CD4-positive, alpha-beta T cell (primary cell): ENCODE measurements around the gene CDH16. TPM values are rescaled to one million over a fixed set of nuclear protein-coding genes. Genes with fewer than 3 reads are reported as not detected.

Experiments used
- ATAC-seq: fragments of 200-7000 bp; cut with Tn5 transposase; one replicate; pipeline ENCODE4 v1.10.0; 2022; ENCODE audit warnings: mild to moderate bottlenecking; ENCODE audit not compliant: poor library complexity
- CTCF ChIA-PET: fragments of 350-600 bp; sonication (Branson Sonifier 250); formaldehyde crosslinking; loops from one replicate; lab custom pipeline; 2021; ENCODE audit warnings: antibody characterized with exemption, inconsistent platforms; lab: Charles Lee
- POLR2A ChIA-PET: fragments of 350-600 bp; sonication (Branson Sonifier 250); formaldehyde crosslinking; loops from one replicate; lab custom pipeline; 2021; ENCODE audit warnings: antibody characterized with exemption, inconsistent platforms; lab: Charles Lee
- DNase-seq, 14 experiments: peaks; one replicate each; pipeline ENCODE4 v3.0.0-alpha.2; 2013 to 2020; ENCODE audit warnings: mixed read lengths in 2 of 14
- H3K27ac ChIP-seq, 2 donors: one replicate each; pipeline versions ENCODE4 v1.5.1 to v1.7.0; 2013; ENCODE audit warnings: low read length in 2 of 2, low read depth in 1 of 2, mild to moderate bottlenecking in 1 of 2
- H3K27me3 ChIP-seq, 2 experiments: 1 replicate in 1 of 2; 2 replicates in 1 of 2; pipeline versions ENCODE4 v1.6.1 to v1.7.0; 2013; ENCODE audit warnings: low read length in 2 of 2, control low read depth in 1 of 2, mild to moderate bottlenecking in 1 of 2, moderate library complexity in 1 of 2; ENCODE audit not compliant: insufficient read depth in 2 of 2, control insufficient read depth in 1 of 2
- H3K36me3 ChIP-seq: one replicate; pipeline ENCODE4 v1.6.1; 2013; ENCODE audit warnings: low read length, control low read depth; ENCODE audit not compliant: insufficient read depth
- H3K4me1 ChIP-seq: one replicate; pipeline ENCODE4 v1.6.1; 2013; ENCODE audit warnings: low read length, control low read depth; ENCODE audit not compliant: insufficient read depth
- H3K4me3 ChIP-seq: one replicate; pipeline ENCODE4 v1.5.1; 2013; ENCODE audit warnings: mild to moderate bottlenecking, low read length, moderate library complexity
- H3K9me3 ChIP-seq, 2 experiments: 1 replicate in 1 of 2; 2 replicates in 1 of 2; pipeline versions ENCODE4 v1.6.1 to v1.7.0; 2013; ENCODE audit warnings: low read length in 2 of 2, mild to moderate bottlenecking in 2 of 2, control low read depth in 1 of 2, moderate library complexity in 1 of 2; ENCODE audit not compliant: control insufficient read depth in 1 of 2, insufficient read depth in 1 of 2
- H3K27ac Mint-ChIP-seq: one replicate; pipeline ENCODE4 v1.8.0; 2020; ENCODE audit warnings: mixed read lengths
- H3K27me3 Mint-ChIP-seq: one replicate; pipeline ENCODE4 v1.8.0; 2021; ENCODE audit warnings: mixed read lengths
- H3K36me3 Mint-ChIP-seq: one replicate; pipeline ENCODE4 v1.8.0; 2021; ENCODE audit warnings: low read depth, mixed read lengths
- H3K4me1 Mint-ChIP-seq: one replicate; pipeline ENCODE4 v1.8.0; 2021; ENCODE audit warnings: low read depth, mixed read lengths
- H3K4me3 Mint-ChIP-seq: one replicate; pipeline ENCODE4 v1.8.0; 2020; ENCODE audit warnings: mild to moderate bottlenecking, mixed read lengths
- H3K9me3 Mint-ChIP-seq: one replicate; pipeline ENCODE4 v1.8.0; 2020; ENCODE audit warnings: mixed read lengths
- intact Hi-C, 2 experiments: fragments of 100-400 bp; cut with DNase I in 1 of 2; cut with micrococcal nuclease in 1 of 2; formaldehyde crosslinking; loops; one replicate each; pipeline versions ENCODE4 v1.15.1 to v1.9.0; 2023 to 2025; cut with DNase I, micrococcal nuclease
- total RNA-seq, 174 experiments: library from RNA in 2 of 174; stranded (reverse) in 2 of 174; gene quantifications; one replicate each; pipeline ENCODE4 v1.2.3 and lab custom pipeline; 2021 to 2026
- TF ChIP-seq, protein P1 (sequence below): fragments of 200-600 bp; IDR thresholded peaks from one replicate; pipeline ENCODE4 v1.8.0; 2022; ENCODE audit warnings: antibody characterized with exemption, mild to moderate bottlenecking

The CDH16 gene
- total RNA-seq, 2 experiments from 2014 or later: not detected

DNA sequence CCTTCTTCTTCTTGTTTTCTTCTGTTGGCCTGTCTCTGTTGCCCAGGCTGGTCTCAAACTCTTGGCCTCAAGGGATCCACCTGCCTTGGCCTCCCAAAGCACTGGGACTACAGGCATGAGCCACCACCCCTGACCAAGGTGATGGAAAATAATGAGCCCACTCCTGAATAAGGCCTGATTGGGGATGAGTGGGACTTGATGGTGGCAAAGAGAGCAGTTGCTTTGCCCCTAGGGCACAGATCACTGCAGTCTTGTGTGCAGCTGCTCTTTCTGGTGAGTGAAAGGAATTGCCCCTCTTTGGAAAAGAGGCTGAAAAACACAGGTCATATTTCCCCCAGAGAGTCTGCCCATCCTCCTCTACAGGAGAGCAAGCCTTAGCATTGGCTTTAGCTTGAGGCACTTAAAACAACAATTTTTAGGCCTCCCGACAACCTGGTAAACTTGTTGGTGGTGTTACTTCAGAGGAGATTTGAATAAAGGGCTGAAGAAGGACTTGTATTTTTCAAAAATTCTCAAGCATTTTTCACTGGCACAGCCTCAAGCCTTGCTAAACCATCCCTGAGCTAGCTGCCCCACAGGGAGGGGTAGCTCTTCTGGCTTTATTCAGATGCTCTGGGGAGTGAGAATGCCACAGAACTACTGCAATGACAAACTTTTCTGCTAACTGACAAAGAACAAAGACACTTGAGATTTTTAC, 44.5 kb downstream of the CDH16 start:
- POLR2A ChIA-PET: interaction anchor here (0.6 to 2.2 kb wide), 2 partner anchors 44 to 45 kb away, joined by 4 to 20 read pairs; partner anchors contain the start of gene NAE1
- ATAC-seq: no peak
- DNase-seq: no peak
- intact Hi-C loops: loop anchor here in 1 of 2 experiments (5.0 kb wide), 1 partner anchor 312 kb away; no protein-coding TSS in a partner anchor
- peak overlapping the region; percentile 54 for H3K4me3 Mint-ChIP-seq
- Histone ChIP-seq H3K27ac (peak overlapping the region in 1 of 2 donors; percentile 29), H3K27me3 (no peaks in the 10 kb centered on the region), H3K4me3 (no peak overlapping the region), H3K9me3 (no peaks in the 10 kb centered on the region), H3K4me1 (peaks cover 26% of the 10 kb centered on the region), H3K36me3 (no peaks in the 10 kb centered on the region)
- CTCF ChIA-PET: interaction anchor here (3.7 kb wide), 1 partner anchor 43 kb away, joined by 39 read pairs; the partner anchor contains the start of gene NAE1
- H3K4me1 Mint-ChIP-seq: peaks cover 27% of the 10 kb centered on the region
- H3K27ac Mint-ChIP-seq: peak overlapping the region; percentile 76
- TF ChIP-seq, protein P1, sequence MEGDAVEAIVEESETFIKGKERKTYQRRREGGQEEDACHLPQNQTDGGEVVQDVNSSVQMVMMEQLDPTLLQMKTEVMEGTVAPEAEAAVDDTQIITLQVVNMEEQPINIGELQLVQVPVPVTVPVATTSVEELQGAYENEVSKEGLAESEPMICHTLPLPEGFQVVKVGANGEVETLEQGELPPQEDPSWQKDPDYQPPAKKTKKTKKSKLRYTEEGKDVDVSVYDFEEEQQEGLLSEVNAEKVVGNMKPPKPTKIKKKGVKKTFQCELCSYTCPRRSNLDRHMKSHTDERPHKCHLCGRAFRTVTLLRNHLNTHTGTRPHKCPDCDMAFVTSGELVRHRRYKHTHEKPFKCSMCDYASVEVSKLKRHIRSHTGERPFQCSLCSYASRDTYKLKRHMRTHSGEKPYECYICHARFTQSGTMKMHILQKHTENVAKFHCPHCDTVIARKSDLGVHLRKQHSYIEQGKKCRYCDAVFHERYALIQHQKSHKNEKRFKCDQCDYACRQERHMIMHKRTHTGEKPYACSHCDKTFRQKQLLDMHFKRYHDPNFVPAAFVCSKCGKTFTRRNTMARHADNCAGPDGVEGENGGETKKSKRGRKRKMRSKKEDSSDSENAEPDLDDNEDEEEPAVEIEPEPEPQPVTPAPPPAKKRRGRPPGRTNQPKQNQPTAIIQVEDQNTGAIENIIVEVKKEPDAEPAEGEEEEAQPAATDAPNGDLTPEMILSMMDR: no peak
- no peaks in the 10 kb centered on the region for H3K36me3 Mint-ChIP-seq
- H3K27me3 Mint-ChIP-seq: no peaks in the 10 kb centered on the region
- H3K9me3 Mint-ChIP-seq: no peaks in the 10 kb centered on the region

DNA sequence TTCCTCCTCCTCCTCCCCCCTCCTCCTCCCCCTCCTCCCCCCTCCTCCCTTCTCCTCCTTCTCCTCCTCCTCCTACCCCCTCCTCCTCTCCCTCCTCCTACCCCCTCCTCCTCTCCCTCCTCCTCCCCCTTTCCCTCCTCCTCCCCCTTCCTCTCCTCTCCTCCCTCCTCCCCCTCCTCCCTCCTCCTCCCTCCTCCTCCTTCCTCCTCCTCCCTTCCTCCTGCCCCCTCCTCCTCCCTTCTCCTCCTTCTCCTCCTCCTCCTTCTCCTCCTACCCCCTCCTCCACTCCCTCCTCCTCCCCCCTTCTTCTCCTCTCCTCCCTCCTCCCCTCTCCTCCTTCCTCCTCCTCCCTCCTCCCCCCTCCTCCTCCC, 45.0 kb downstream of the CDH16 start:
- Mint-ChIP-seq H3K4me3 (no peak overlapping the region), H3K9me3 (no peaks in the 10 kb centered on the region), H3K4me1 (peaks cover 27% of the 10 kb centered on the region), H3K27ac (peak overlapping the region; percentile 32), H3K36me3 (no peaks in the 10 kb centered on the region), H3K27me3 (no peaks in the 10 kb centered on the region)
- H3K9me3 ChIP-seq: no peaks in the 10 kb centered on the region
- CTCF ChIA-PET: interaction anchor here (0.8 to 3.7 kb wide), 11 partner anchors 8 to 55 kb away, joined by 3 to 39 read pairs (median 5); partner anchors contain the start of genes NAE1 and RRAD
- TF ChIP-seq, protein P1: no peak
- POLR2A ChIA-PET: interaction anchor here (1.0 to 2.2 kb wide), 2 partner anchors 12 to 43 kb away, joined by 4 to 20 read pairs; partner anchors contain the start of gene NAE1
- H3K27ac ChIP-seq: no peak overlapping the region
- H3K4me1 ChIP-seq: peaks cover 25% of the 10 kb centered on the region
- H3K36me3 ChIP-seq: no peaks in the 10 kb centered on the region
- H3K4me3 ChIP-seq: no peak overlapping the region
- DNase-seq: no peak
- H3K27me3 ChIP-seq: no peaks in the 10 kb centered on the region
- no peak for ATAC-seq
- intact Hi-C loops: loop anchor here in 1 of 2 experiments (5.0 kb wide), 1 partner anchor 311 kb away; no protein-coding TSS in a partner anchor

DNA sequence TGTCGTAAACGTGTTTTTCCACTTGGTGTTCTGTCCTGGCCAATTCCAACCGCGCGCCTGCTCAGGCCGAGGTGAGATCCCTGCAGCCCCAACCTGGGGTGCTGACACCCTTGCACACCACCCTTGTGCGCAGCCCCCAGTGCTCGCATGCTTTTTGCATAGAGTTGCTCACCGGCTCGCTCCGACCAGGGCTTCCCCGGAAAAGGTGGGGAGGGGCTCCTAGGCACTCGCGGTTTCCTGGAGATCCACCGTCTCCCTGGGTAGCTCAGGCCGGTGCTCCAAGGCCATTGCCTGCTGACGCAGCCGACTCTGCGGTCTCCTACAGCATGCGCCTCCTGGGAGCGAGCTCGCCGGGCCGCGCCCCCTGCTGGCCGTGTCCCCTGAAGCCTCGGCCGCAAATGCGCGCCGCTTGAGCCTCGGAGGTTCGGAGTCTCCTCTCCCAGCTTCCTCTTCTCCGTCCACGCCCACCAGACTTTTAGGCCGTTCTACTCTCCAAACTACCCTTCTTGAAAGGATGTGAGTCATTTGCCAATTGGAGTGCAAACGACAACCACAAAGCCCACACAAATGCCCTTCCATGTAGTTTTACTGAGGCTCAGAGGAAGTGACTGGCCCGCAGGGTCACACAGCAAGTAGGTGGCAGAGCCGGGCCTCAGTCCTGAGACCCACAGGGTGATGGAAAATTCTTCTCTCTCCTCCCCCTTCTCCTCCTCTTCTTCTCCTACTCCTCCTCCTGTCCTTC, 45.6 kb downstream of the CDH16 start:
- Histone ChIP-seq H3K36me3 (no peaks in the 10 kb centered on the region), H3K9me3 (no peaks in the 10 kb centered on the region), H3K4me3 (peak overlapping the region; percentile 57), H3K27me3 (no peaks in the 10 kb centered on the region), H3K27ac (peak overlapping the region in 1 of 2 donors; percentile 24), H3K4me1 (peaks cover 26% of the 10 kb centered on the region)
- ChIA-PET CTCF (interaction anchor here (0.6 to 3.7 kb wide), 13 partner anchors 8 to 132 kb away, joined by 3 to 39 read pairs (median 5); partner anchors contain the start of genes NAE1 and RRAD), POLR2A (interaction anchor here (0.7 to 2.2 kb wide), 4 partner anchors 11 to 378 kb away, joined by 3 to 20 read pairs (median 4); partner anchors contain the start of gene NAE1)
- intact Hi-C loops: loop anchor here in 1 of 2 experiments (5.0 kb wide), 1 partner anchor 311 kb away; no protein-coding TSS in a partner anchor
- Mint-ChIP-seq H3K27me3 (no peaks in the 10 kb centered on the region), H3K27ac (peak overlapping the region; percentile 32), H3K9me3 (no peaks in the 10 kb centered on the region), H3K4me1 (peaks cover 21% of the 10 kb centered on the region), H3K36me3 (no peaks in the 10 kb centered on the region), H3K4me3 (peak overlapping the region; percentile 75)
- ATAC-seq: peak; percentile 90
- TF ChIP-seq, protein P1: peak; percentile 92
- peak; percentile 75 to 94 (median 82) for DNase-seq
